Head of caudate nucleus (tissue), 42 donors: ENCODE results near the gene MMP24.
"Not testable (repeated sequence)": the region's sequence is repeated elsewhere in the genome, so short reads cannot be mapped to it uniquely, and the experiment has no call there.

Experiments used
- DNase-seq, 42 donors: peaks; one replicate each; pipeline versions ENCODE4 v3.0.0 to v3.0.0-alpha.2; 2020 to 2021; ENCODE audit warnings: mixed read lengths in 7 of 42
- intact Hi-C: fragments of 100-400 bp; cut with DNase I; formaldehyde crosslinking; loops from one replicate; pipeline ENCODE4 v1.15.0; 2022

The MMP24 gene

DNA sequence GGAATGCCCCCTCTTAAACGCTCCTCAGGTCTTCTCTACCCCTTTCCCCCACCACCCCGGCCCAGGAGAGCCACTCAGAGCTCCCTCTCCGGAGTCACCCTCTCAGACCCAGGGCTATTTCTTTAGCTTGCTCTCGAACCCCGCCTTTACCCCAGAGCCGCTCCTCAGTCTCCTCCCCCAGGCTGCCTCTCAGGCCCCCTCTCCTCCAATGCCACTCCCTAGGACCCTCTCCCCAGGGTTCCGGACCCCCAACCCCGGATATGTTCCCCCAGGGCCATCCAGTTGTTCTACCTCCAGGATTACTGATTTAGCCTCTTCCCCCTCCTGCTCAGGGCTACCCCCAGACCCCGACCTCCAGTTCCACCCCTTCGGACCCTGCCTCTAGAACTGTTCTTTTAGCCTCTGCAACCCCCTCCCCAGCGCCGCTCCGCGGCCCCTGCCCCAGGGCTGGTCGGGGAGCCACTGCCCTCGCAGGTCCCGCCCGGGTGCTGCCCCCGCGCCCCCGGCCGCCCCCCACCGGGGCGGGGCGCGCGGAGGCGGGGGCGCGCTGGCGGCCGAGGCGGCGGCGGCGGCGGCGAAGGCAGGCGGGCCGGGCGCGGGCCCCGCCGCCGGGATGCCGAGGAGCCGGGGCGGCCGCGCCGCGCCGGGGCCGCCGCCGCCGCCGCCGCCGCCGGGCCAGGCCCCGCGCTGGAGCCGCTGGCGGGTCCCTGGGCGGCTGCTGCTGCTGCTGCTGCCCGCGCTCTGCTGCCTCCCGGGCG, at the start of gene MMP24:
MMP24 (plus strand) TSS at position 565 of the 758 bp plus-strand sequence; CDS start at position 614, 49 bp downstream.
- peak in 1 of 42 donors; percentile 15 for DNase-seq
- intact Hi-C loops: no loop called here

DNA sequence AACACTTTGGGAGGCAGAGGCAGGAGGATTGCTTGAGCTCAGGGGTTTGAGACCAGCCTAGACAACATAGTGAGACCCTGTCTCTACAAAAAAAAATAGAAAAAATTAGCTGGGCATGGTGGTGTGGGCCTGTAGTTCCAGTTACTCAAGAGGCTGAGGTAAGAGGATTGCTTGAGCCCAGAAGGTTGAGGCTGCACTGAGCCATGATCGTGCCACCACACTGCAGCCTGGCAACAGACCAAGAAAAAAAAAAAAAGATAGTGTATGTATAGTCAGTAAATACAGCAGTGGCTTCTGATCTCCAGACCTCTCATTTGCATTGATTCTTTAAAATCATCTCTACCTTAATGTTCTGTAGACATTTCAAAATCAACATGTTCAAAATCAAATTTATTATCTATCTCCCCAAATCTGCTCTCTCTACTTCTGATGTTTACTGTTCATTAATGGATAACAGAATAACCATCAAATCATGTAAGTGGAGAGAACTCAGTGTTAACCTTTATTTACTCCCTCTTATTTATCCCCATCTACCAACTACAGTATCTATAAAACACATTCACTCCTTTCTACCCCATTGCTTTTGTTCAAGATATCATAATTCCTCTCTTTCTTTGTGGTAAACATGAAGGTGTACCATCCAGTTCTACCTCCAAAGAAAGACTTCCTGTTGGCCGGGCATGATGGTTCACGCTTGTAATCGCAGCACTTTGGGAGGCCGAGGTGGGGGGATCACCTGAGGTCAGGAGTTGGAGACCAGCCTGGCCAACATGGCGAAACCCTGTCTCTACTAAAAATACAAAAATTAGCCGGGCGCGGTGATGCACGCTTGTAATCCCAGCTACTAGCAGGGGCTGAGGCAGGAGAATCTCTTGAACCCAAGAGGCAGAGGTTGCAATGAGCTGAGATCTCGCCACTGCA, 46.9 kb upstream of the MMP24 start:
- intact Hi-C loops: no loop called here
- no peak for DNase-seq

DNA sequence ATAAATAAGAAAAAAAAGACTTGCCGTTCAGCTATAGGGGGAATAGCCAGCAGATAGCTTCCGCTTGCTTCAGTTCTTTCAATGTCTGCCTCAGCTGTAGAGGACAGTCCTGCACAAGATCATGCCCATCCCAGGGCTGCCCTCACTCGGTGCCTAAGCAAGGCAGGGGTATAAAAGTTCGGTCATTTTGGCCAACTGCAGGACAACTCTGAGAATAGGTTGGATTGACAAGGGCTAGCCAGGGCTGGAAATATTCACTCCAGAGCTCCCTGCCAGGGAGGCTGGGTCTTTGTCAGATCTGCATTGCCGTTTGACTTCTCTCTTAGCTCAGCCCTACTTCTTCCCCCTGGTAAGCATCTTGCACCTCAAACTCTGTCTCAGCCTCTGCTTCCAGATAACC, 46.2 kb upstream of the MMP24 start:
- intact Hi-C loops: no loop called here
- DNase-seq: no peak

DNA sequence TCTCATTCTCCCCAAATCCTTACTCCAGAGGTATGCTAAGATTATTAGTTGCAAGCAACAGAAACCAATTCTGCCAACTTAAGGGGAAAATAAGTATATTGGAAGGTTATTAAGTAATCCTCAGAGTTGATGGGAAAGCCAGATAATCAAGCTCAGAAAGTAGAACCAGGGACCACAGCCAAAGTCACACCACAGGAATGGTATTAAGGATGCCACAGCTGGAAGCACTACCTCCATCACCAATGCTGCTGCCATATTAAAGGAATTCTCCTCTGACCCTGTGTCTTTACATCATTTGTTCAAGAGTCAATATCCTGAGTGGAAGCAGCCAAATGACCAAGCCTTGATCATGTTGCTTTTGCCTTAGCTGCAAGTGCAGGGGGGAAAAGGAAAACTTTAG, 44.8 kb upstream of the MMP24 start:
- intact Hi-C loops: no loop called here
- no peak for DNase-seq

DNA sequence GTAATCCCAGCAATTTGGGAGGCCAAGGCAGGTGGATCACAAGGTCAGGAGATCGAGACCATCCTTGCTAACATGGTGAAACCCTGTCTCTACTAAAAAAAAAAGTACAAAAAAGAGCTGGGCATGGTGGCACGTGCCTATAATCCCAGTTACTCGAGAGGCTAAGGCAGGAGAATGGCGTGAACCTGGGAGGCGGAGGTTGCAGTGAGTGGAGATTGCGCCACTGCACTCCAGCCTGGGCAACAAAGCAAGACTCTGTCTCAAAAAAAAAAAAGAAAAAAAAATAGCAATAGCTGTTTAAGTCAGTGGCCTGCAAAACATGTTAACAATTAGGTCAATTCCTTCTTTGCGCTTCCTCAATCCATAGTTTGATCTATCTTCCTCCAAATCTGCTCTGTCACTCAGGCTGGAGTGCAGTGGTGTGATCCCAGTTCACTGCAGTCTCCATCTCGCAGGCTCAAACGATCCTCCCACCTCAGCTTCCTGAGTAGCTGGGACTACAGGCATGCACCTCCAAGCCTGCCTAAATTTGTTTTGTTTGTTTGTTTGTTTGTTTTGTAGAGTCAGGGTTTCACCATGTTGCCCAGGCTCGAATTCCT, 39.7 kb upstream of the MMP24 start:
- DNase-seq, intact Hi-C loops: not testable (repeated sequence)

DNA sequence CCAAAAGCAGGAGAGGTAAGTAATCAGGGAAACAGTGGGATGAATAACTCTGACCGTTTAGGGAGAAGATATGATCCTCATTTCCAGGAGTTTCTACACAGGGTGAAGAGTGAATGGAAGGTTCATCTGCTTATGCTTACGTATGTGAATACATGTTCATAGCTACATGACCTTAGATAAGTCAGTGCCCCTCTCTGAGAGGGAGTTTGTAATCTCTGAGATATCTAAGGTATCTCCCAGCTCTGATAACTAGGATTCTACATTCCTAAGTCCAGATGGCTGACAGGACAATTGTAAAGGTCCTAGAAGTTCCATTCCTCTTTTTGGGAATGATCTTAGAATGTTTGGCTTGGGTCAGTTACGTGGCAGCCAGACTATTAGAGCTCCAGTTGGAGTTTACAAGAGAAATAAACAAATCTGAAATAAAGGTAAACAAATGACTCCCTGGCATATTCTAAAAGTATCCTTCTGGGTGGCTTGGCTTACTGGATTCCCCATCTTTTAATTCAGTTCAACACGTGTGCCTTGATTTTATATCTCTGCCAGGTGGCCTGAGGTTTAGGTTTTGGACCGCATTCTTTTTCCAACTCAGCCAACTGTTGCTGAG, 38.8 kb upstream of the MMP24 start:
- no peak for DNase-seq
- intact Hi-C loops: no loop called here

DNA sequence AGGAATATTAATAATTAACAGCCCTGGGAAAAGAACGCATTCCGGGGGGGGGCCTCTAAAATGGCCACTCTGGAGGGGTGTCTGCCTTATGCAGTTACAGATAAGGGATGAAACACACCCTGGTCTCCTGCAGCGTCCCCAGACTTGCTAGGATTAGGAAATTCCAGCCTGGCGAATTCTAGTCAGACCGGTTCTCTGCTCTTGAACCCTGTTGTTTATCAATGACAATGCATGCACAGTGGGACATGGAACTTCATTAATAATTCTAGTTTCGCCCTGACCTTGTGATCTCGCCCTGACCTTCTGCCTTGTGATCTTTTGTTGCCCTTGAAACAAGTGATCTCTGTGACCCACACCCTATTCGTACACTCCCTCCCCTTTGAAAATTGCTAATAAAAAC, 37.3 kb upstream of the MMP24 start:
- DNase-seq, intact Hi-C loops: not testable (repeated sequence)

DNA sequence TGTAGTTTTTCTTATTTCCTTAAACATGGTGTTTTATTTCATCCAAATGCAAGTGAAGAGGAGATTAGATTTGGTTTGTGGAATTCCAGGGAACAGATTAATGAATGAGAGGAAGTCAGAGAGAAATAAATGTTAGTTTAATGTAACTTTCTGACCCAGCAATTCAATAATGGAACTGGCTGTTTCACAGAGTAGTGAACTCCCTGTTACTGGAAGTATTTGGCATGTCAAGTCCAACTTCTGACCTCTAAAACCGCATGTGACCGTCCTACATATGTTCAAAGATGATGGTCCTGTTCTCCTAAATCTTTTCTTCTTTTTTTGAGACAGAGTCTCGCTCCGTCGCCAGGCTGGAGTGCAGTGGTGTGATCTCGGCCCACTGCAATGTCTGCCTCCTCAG, 35.9 kb upstream of the MMP24 start:
- intact Hi-C loops: no loop called here
- no peak for DNase-seq

DNA sequence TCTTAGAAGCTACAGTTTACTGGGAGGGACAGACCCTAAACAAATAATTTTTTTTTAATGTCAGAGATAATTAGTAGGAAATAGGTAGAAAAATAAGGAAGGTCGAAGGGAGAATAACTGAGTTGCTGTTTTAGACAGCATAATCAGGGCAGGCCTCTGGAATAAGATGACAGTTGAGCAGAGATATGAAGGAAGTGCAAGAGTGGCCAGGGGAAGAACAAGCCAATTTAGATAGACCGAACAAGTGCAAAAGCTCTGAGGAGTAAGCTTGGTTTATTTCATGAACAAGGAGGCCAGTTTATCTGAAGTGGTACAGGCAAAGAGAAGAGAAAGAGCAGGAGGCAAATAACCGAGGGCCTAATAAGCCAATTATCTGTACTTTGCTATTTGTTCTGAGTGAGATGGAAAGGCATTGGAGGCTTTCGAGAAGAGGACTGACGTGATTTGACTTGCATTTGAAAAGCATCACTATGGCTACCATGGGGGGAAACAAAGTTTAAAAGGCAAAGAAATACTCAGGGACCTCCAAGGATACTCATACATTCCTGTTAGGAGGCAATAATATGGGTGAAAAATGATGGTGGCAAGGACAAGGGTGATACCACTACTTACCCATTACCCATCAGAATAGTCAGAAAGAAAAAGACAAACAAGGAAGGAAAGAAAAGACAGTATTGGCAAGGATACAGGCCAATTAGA, 34.9 kb upstream of the MMP24 start:
- no peak for DNase-seq
- intact Hi-C loops: no loop called here

DNA sequence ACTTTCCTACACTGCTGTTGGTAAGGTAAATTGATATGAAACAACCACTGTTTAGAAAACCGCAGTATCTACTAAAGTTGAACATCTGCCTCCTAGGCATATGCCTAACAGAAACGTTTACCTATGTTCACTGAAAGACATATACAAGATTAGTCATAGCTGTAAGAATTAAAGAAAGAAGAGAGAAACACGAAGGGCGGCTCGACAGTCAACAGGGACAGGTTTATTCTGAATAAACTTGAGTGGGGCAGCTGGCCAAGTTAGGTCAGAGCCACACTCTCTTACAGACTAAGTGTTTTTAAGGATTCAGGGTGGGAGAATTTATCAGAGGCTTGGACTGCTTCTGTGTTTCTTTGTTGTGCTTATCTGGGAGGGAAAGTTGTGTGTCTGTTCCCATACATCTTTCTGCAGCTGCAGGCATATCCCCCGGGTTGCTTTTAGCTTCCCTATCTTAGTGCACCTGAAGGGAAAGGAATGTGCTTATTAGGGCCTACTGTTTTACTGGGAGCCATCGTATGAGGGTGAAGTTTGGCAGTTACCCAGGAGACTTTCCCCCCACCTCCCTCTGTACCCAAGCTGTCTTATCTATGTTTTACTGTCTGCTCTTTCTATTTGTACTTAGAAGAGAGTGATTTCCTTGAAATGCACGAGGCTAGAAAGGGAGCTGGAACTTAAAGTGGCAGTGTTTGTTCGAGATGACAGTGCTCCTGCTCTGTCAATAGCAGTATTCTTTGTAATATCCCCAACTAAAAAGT, 34.2 kb upstream of the MMP24 start:
- no peak for DNase-seq
- intact Hi-C loops: no loop called here

DNA sequence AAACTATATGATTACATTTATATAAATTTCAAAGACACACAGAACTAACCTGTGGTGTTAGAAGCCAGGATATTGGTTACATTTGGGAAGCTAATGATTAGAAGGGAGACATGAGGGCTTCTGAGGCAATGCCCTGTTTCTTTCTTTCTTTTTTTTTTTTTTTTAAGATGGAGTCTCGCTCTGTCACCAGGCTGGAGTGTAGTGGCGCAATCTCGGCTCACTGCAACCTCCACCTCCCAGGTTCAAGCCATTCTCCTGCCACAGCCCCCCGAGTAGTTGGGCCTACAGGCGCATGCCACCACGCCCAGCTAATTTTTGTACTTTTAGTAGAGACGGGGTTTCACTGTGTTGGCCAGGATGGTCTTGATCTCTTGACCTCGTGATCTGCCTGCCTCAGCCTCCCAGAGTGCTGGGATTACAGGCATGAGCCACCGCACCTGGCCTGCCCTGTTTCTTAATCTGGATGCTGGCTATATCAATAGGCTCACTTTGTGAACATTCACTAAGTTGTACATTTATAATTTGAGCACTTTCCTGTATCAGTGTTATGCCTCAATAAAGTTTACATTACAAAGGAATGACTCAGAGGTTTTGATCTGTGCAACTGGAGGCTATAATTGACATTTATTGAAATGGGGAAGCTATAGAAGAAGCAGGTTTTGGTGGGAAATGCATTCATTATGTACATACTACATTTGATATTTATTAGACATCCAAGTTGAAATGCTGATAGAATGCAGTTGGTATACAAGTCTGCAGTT, 33.3 kb upstream of the MMP24 start:
- intact Hi-C loops, DNase-seq: not testable (repeated sequence)

DNA sequence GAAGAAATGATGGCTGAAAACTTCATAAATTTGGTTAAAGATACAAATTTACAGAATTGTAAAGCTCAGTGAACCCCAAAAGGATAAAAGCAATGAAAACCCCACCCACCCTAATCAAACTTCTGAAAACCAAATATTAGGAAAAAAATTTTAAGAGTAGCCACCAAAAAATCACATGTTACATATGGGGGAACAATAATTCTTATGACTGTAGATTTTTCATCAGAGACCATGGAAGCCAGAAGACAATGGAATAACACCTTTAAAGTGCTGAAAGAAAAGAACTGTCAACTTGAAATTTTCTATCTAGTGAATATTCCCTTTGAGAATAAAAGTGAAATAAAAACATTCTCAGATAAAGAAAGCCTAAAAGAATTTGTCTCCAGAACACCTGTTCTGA, 30.2 kb upstream of the MMP24 start:
- no peak for DNase-seq
- intact Hi-C loops: no loop called here

DNA sequence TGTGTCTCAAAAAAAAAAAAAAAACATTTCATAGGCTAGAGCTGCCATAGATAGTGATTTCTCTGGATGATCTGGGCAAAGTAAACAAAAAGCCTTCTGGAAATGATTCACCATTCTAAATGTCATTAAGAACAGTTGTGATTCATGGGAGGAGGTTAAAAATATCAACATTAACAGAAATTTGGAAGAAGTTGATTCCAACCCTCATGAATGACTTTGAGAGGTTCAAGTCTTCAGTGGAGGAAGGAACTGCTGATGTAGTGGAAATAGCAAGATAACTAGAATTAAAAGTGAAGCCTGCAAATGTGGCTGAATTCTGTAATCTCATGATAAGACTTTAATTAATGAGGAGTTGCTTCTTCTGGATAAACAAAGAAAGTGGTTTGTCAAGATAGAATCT, 26.8 kb upstream of the MMP24 start:
- intact Hi-C loops: loop anchor here (10.0 kb wide), 1 partner anchor 55 kb away; the partner anchor contains the start of gene EDEM2
- DNase-seq: no peak

DNA sequence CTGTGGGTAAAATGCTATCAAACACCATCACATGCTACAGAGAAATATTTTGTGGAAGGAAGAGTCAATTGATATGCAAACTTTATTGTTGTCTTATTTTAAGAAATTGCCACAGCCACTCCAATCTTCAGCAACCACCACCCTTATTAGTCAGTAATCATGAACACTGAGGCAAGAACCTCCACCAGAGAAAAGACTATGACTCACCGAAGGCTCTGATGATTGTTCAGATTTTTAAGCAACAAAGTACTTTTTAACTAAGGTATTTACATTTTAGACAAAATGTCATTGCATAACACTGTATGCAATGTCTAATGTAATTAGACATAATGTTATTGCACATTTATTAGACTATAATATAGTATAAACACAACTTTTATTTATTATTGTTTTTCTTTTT, 26.2 kb upstream of the MMP24 start:
- no peak for DNase-seq
- intact Hi-C loops: loop anchor here (10.0 kb wide), 1 partner anchor 55 kb away; the partner anchor contains the start of gene EDEM2

DNA sequence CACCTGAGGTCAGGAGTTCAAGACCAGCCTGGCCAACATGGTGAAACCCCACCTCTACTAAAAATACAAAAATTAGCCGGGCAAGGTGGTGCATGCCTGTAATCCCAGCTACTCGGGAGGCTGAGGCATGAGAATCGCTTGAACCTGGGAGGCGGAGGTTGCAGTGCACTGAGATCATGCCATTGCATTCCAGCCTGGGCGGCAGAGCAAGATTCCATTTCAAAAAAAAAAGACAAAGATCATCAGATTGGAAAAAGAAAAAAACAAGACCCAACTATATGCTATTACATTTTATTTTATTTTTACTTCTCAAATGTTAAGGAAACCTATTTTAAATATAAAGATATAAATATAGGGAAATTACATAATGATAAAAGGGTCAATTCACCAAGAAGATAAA, 25.0 kb upstream of the MMP24 start:
- DNase-seq: not testable (repeated sequence)
- intact Hi-C loops: loop anchor here (10.0 kb wide), 1 partner anchor 57 kb away; the partner anchor contains the start of gene EDEM2

DNA sequence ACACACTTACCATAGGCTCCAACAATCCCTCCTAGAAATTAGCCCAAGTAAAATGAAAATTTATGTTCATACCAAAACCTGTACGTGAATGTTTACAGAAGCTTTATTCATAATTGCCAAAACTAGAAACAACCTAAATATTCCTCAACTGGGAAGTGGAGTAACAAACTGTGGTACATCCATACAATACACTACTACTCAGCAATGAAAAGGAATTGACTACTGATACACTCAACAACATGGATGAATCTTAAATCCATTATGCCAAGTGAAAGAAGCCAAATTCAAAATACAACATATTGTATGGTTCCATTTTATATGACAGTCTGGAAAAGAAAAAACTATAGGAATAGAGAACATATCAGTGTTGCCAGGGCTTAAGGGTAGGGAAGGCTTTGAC, 19.7 kb upstream of the MMP24 start:
- DNase-seq: no peak
- intact Hi-C loops: loop anchor here (10.0 kb wide), 1 partner anchor 62 kb away; the partner anchor contains the start of gene EDEM2
